SK-N-MC (cell line): ENCODE measurements around the gene ABCD1.

Experiments
- EZH2 ChIP-seq: fragments of 200-600 bp; sonication (generic); IDR thresholded peaks from one replicate; pipeline ENCODE4 v1.6.1; 2017; ENCODE audit warnings: antibody characterized with exemption
- POLR2AphosphoS5 ChIP-seq: IDR thresholded peaks from 2 replicates; pipeline ENCODE4 v1.6.1; 2012; ENCODE audit warnings: mild to moderate bottlenecking, low read depth, low read length, borderline replicate concordance

- no peak for TF ChIP-seq POLR2AphosphoS5
- TF ChIP-seq EZH2: no peak
These were observed 49.3 kb downstream of the ABCD1 start for GRCh38 chrX:153773741-153774575.
